Activated naive CD8-positive, alpha-beta T cell treated with anti-CD3 and anti-CD28 coated beads, Interleukin-2, amount 50 U/mL, for 16 hours (primary cell): Measurements from ENCODE around the gene ANKRD13A.
"Not testable (repeated sequence)": the region's sequence is repeated elsewhere in the genome, so short reads cannot be mapped to it uniquely, and the experiment has no call there.

Experiments used
- DNase-seq: peaks from one replicate; pipeline ENCODE4 v3.0.0-alpha.2; 2020; ENCODE audit warnings: low read depth, low spot score

Gene ANKRD13A

GRCh38 chr12:110006115-110006514, 6.9 kb downstream of the ANKRD13A start:
- DNase-seq: no peak

GRCh38 chr12:110007881-110008280, 8.7 kb downstream of the ANKRD13A start:
- DNase-seq: no peak

GRCh38 chr12:110008681-110009398, 9.6 kb downstream of the ANKRD13A start:
- not testable (repeated sequence) for DNase-seq

GRCh38 chr12:110010853-110011723, 11.9 kb downstream of the ANKRD13A start:
- no peak for DNase-seq

- DNase-seq: no peak
Observed at GRCh38 chr12:110012137-110012536, 12.9 kb downstream of the ANKRD13A start.

GRCh38 chr12:110012659-110013058, 13.4 kb downstream of the ANKRD13A start:
- DNase-seq: no peak

- no peak for DNase-seq
Observed at GRCh38 chr12:110015132-110015531, 15.9 kb downstream of the ANKRD13A start.

GRCh38 chr12:110020956-110021355, 21.7 kb downstream of the ANKRD13A start:
- no peak for DNase-seq

- DNase-seq: no peak
Observed at GRCh38 chr12:110023059-110023980, 24.1 kb downstream of the ANKRD13A start.

GRCh38 chr12:110024051-110024450, 24.8 kb downstream of the ANKRD13A start:
- DNase-seq: no peak

GRCh38 chr12:110028323-110028722, 29.1 kb downstream of the ANKRD13A start:
- DNase-seq: no peak

GRCh38 chr12:110029290-110029815, 30.1 kb downstream of the ANKRD13A start:
- no peak for DNase-seq

GRCh38 chr12:110033888-110034287, 34.7 kb downstream of the ANKRD13A start:
- DNase-seq: no peak

GRCh38 chr12:110035534-110036104, 36.4 kb downstream of the ANKRD13A start:
- no peak for DNase-seq

- no peak for DNase-seq
Observed at GRCh38 chr12:110037315-110037714, 38.1 kb downstream of the ANKRD13A start.

GRCh38 chr12:110038741-110039084, 39.5 kb downstream of the ANKRD13A start:
- DNase-seq: no peak

- DNase-seq: no peak
Observed at GRCh38 chr12:110039085-110039807, 40.0 kb downstream of the ANKRD13A start.

- no peak for DNase-seq
Observed at GRCh38 chr12:110042264-110042663, 43.0 kb downstream of the ANKRD13A start.

GRCh38 chr12:110046451-110047187, 47.4 kb downstream of the ANKRD13A start:
- DNase-seq: no peak
